ACC112 (cell line): ENCODE measurements around the gene MRPS33.
"Not testable (repeated sequence)": the region's sequence is repeated elsewhere in the genome, so short reads cannot be mapped to it uniquely, and the experiment has no call there.

Source experiments
- H2AFZ ChIP-seq: fragments of 200-600 bp; sonication (generic); one replicate; pipeline ENCODE4 v1.6.0; 2017; ENCODE audit warnings: antibody characterized with exemption, low read length; ENCODE audit not compliant: unreplicated experiment
- H3K27ac ChIP-seq: fragments of 200-600 bp; sonication (generic); 2 replicates; pipeline ENCODE4 v1.5.1; 2014; ENCODE audit warnings: low read depth, mild to moderate bottlenecking, antibody characterized with exemption, low read length, moderate library complexity
- H3K27me3 ChIP-seq: fragments of 200-600 bp; sonication (generic); 2 replicates; pipeline ENCODE4 v1.6.1; 2014; ENCODE audit warnings: mild to moderate bottlenecking, antibody characterized with exemption, low read length, moderate library complexity, mixed read lengths; ENCODE audit not compliant: insufficient read depth
- H3K36me3 ChIP-seq: fragments of 200-600 bp; sonication (generic); 2 replicates; pipeline ENCODE4 v1.6.1; 2016; ENCODE audit warnings: mild to moderate bottlenecking, antibody characterized with exemption, low read length, moderate library complexity, mixed read lengths; ENCODE audit not compliant: insufficient read depth
- H3K4me1 ChIP-seq: fragments of 200-600 bp; sonication (generic); one replicate; pipeline ENCODE4 v1.6.1; 2016; ENCODE audit warnings: low read length, mixed read lengths; ENCODE audit not compliant: insufficient read depth, unreplicated experiment, control insufficient read depth
- H3K4me3 ChIP-seq: fragments of 200-600 bp; sonication (generic); 2 replicates; pipeline ENCODE4 v1.5.1; 2014; ENCODE audit warnings: mild to moderate bottlenecking, low read depth, low read length
- H3K79me2 ChIP-seq: fragments of 200-600 bp; sonication (generic); one replicate; pipeline ENCODE4 v1.6.0; 2016; ENCODE audit warnings: low read length; ENCODE audit not compliant: control insufficient read depth, unreplicated experiment, insufficient read depth

The MRPS33 gene

GRCh38 chr7:141014524-141015395, at the start of gene MRPS33:
Gene MRPS33, minus strand, starts transcription at chr7:141014952. Its CDS starts 4,319 bp downstream, at chr7:141010633.
- H3K79me2 ChIP-seq, result peaks cover 16% of the 10 kb centered on the region
- H3K27ac ChIP-seq, result peak within 1 kb of the TSS; percentile 76
- H3K4me3 ChIP-seq, result peak within 1 kb of the TSS; percentile 95

GRCh38 chr7:141057788-141058187, 43.0 kb upstream of the MRPS33 start:
- Histone ChIP-seq H3K27ac (no peak overlapping the region), H3K79me2 (no peaks in the 10 kb centered on the region), H3K27me3 (no peaks in the 10 kb centered on the region), H3K4me1 (no peaks in the 10 kb centered on the region), H3K4me3 (no peak overlapping the region), H3K36me3 (no peaks in the 10 kb centered on the region), H2AFZ (no peak overlapping the region)

More at GRCh38 chr7:141014524-141015395, at the start of gene MRPS33:
- peaks cover 3% of the 10 kb centered on the region for H3K27me3 ChIP-seq
- peak within 1 kb of the TSS; percentile 97 for H2AFZ ChIP-seq
- H3K4me1 ChIP-seq, result peaks cover 18% of the 10 kb centered on the region
- no peaks in the 10 kb centered on the region for H3K36me3 ChIP-seq

DNA sequence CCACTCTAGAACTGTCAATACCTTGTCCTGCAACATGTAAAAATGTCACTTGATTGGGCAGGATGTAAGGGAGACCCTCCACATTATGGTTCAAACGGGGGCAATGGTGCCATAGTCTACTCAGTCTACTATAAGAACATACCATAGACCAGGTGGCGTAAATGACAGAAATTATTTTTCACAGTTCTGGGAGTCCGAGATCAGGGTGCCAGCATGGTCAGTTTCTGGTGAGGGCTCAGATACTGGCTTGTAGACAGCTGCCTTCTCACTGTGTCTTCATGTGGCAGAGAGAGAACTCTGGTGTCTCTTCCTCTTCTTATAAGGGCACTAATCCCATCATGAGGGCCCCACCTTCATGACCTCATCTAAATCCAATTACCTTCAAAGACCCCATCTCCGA, 40.4 kb upstream of the MRPS33 start:
- H3K36me3 ChIP-seq, result no peaks in the 10 kb centered on the region
- no peaks in the 10 kb centered on the region for H3K4me1 ChIP-seq
- no peak overlapping the region for H2AFZ ChIP-seq
- no peak overlapping the region for H3K27ac ChIP-seq
- no peaks in the 10 kb centered on the region for H3K79me2 ChIP-seq
- H3K4me3 ChIP-seq, result no peak overlapping the region
- no peaks in the 10 kb centered on the region for H3K27me3 ChIP-seq

GRCh38 chr7:141053626-141054025, 38.9 kb upstream of the MRPS33 start:
- H3K36me3 ChIP-seq, result no peaks in the 10 kb centered on the region
- no peaks in the 10 kb centered on the region for H3K79me2 ChIP-seq
- H3K27ac ChIP-seq, result no peak overlapping the region
- no peaks in the 10 kb centered on the region for H3K27me3 ChIP-seq
- no peak overlapping the region for H2AFZ ChIP-seq
- H3K4me1 ChIP-seq, result no peaks in the 10 kb centered on the region
- H3K4me3 ChIP-seq, result no peak overlapping the region

DNA sequence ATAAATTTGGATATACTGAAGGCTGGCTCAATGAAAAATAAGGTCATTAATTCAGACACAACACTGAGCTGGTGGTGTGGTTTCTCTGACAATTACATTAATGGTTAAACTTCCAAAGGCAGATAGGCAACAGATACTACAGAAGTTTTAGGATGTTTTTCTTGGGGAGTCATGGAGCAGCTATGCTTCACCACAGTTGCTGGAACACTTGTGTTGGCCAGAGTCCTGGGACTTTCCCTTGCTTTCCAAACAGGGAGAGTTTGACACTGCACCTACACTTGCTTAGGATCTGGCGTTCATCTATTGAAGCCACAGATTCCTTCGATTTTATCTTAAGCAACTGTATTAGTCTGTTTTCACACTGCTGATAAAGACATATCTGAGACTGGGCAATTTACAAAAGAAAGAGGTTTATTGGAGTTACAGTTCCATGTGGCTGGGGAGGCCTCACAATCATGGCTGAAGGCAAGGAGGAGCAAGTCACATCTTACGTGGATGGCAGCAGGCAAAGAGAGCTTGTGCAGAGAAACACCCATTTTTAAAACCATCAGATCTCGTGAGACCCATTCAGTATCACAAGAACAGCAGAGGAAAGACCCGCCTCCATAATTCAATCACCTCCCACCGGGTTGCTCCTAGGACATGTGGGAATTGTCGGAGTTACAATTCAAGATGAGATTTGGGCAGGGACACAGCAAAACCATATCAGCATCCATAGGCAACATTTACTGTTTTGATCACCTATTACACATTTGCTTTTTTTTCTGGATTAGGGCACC, 31.3 kb upstream of the MRPS33 start:
- Histone ChIP-seq H2AFZ (no peak overlapping the region), H3K79me2 (no peaks in the 10 kb centered on the region), H3K27ac (peak overlapping the region; percentile 45), H3K4me3 (no peak overlapping the region), H3K27me3 (no peaks in the 10 kb centered on the region), H3K4me1 (peaks cover 5% of the 10 kb centered on the region), H3K36me3 (no peaks in the 10 kb centered on the region)

DNA sequence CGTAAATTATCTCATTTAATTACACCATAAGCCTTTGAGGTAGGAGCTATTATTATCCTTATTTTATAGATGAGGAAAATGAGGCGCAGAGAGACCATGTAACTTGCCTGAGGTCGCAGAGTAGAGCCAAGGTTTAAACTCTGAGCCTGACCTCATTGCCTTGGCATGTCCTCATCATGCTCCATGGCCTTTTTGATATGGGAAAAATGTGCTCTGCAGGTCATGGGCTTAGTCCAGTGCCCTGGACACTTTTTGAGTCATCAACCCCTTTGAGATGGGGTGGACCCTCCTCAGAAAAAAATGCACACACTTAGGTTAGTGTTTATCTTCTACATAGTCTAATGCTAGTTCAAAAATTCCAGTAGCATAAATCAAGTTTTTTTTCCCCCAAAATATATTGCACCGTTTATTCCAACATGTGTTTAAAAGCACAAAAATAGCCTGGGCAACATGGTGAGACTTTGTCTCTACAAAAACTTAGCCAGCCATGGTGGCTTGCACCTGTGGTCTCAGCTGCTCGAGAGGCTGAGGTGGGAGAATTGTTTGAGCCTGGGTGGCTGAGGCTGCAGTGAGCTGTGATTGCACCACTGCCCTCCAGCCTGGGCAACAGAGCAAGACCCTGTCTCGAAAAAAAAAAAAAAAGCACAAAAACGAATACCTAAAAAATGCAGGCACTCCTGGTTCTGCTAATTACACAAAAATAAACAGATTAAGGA, 30.5 kb upstream of the MRPS33 start:
- H3K4me1 ChIP-seq, result peaks cover 5% of the 10 kb centered on the region
- no peak overlapping the region for H3K4me3 ChIP-seq
- peak overlapping the region; percentile 45 for H3K27ac ChIP-seq
- H3K27me3 ChIP-seq, result no peaks in the 10 kb centered on the region
- no peaks in the 10 kb centered on the region for H3K79me2 ChIP-seq
- H2AFZ ChIP-seq, result no peak overlapping the region
- no peaks in the 10 kb centered on the region for H3K36me3 ChIP-seq

DNA sequence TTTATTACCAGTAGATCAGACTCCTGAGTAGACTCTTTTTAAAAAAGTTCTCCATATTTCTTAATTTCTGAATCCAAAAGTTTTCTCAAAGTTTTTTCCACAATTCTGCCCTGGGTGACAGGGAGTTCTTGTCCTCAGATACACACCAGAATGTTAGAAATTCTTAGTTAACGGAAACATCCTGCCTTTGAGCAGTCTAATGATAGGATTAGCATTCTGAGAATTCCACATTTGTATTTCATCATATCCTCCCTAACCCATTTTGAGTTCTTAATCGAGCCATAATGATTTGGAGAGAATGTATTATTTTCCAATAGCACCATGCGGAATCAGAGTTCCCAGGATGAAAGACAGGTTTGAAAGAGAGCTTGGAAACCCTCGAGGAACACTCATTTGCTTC, 28.9 kb upstream of the MRPS33 start:
- Histone ChIP-seq H3K36me3 (no peaks in the 10 kb centered on the region), H3K79me2 (no peaks in the 10 kb centered on the region), H2AFZ (no peak overlapping the region), H3K4me1 (peaks cover 5% of the 10 kb centered on the region), H3K27ac (no peak overlapping the region; the same call in 1 of the 2 replicates), H3K4me3 (no peak overlapping the region), H3K27me3 (no peaks in the 10 kb centered on the region)

DNA sequence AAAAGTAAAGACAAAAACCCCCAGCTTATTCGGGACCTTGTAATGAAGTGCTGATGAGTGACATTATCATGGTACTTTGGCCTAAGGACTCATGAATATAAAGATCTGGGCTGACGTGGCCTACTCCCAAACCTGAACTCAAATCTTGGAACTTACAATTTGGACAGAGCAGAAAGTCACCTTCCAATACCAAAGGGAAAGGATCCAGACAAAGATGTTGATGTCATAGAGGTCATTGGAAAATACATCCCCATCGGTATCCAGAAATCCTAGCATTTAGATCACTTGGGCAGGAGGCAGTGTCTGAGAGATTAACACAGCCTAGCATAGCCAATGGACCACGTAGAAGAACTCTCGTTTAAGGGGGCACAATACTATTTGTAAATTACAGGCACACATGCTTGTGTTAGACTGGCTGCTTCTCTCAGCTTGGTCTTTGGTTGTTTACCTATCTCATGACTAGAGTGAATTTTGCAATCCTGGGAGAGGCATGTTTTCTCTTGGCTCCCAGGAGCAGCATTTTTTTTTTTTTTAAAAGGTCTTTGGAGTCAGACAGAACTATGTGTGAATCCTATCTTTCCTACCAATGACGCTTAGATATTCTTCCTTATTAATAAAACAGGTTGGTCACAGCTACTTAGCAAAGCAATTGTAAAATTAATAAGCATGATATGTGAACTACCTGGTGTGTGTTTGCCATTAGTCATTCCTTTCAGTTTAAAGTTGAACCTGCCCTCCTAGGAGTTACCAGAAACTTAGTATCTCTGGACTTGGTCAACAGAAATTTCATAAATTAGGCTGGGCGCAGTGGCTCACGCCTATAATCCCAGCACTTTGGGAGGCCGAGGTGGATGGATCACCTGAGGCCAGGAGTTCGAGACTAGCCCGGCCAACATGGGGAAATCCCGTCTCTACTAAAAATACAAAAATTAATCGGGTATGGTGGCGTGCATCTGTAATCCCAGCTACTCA, 27.8 kb upstream of the MRPS33 start:
- H3K27me3 ChIP-seq, result no peaks in the 10 kb centered on the region
- no peaks in the 10 kb centered on the region for H3K79me2 ChIP-seq
- H3K4me3 ChIP-seq, result no peak overlapping the region
- H3K27ac ChIP-seq, result no peak overlapping the region
- H2AFZ ChIP-seq, result no peak overlapping the region
- H3K4me1 ChIP-seq, result peaks cover 5% of the 10 kb centered on the region
- H3K36me3 ChIP-seq, result no peaks in the 10 kb centered on the region

DNA sequence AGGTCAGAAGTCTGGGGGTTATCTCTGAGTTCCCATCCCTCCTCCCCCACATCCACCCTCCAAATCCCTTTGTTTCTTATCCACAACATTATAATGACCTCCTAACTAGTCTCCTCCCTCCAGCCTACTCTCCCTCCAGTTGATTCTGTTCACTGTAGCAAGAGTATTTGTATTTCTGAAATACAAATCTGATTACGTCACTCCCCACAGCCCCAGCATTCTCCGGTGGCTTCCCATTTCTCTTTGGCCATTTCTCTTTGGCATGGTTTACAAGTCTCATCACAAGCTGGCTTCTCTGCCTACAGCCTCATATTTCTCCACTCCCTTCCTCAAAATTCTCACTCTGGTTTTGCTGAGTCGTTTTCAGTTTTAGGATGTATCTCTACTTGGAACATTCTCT, 24.6 kb upstream of the MRPS33 start:
- Histone ChIP-seq H2AFZ (no peak overlapping the region), H3K27ac (no peak overlapping the region), H3K4me3 (no peak overlapping the region), H3K27me3 (no peaks in the 10 kb centered on the region), H3K79me2 (no peaks in the 10 kb centered on the region), H3K4me1 (no peaks in the 10 kb centered on the region), H3K36me3 (no peaks in the 10 kb centered on the region)

DNA sequence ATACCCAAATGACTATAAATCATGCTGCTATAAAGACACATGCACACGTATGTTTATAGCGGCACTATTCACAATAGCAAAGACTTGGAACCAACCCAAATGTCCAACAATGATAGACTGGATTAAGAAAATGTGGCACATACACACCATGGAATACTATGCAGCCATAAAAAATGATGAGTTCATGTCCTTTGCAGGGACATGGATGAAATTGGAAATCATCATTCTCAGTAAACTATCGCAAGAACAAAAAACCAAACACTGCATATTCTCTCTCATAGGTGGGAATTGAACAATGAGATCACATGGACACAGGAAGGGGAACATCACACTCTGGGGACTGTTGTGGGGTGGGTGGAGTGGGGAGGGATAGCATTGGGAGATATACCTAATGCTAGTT, 23.3 kb upstream of the MRPS33 start:
- not testable (repeated sequence) for H3K79me2 ChIP-seq, H3K27me3 ChIP-seq, H3K4me1 ChIP-seq, H3K36me3 ChIP-seq, H3K4me3 ChIP-seq, H3K27ac ChIP-seq, H2AFZ ChIP-seq
